ENCODE results near the gene TGM6. TPM values are rescaled to one million over a fixed set of nuclear protein-coding genes. Genes with fewer than 3 reads are reported as not detected.

TGM6 gene
- total RNA-seq, 1 experiment from 2014 or later = not detected

DNA sequence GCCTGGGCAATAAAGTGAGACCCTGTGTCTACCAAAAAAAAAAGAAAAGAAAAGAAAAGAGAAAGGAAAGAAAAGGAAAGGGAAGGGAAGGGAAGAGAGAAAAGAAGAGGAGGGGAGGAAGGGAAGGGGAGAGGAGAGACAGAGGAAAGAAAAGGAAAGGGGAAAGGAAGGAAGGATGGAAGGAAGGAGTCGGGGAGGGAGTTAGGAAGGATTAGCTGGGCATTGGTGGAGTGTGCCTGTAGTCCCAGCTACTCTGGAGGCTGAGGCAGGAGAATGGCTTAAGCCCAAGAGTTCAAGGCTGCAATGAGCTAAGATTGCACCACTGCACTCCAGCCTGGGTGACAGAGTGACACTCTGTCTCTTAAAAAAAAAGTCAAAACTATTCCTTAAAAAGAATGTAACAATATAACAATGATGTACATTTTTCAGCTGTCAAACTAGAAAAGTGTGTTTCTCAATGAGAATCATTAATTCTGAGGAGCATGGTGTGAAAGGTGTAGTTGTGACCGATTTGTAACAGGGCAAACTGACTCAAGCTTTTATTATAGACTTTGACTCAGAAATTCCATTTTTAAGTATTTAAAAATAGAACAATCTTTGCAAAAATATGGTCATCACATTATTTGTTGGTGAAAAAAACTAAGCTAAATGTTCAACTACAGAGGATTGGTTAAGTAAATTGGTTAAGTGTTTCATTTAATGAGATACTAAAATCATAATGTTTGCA, 75.2 kb downstream of the TGM6 start:
- no peak overlapping the region for H3K56ac ChIP-seq (ENCODE audit: insufficient read length, low read depth, low read length)
- no peak overlapping the region for H3K14ac ChIP-seq (ENCODE audit: insufficient read depth, low read length)
- no peak overlapping the region for H4K8ac ChIP-seq (replicated peaks; ENCODE audit: insufficient read length, low read depth, low read length)
- no peak overlapping the region for H3K27ac ChIP-seq (ENCODE audit: insufficient read length, low read depth, low read length)
- no peak overlapping the region for H2BK12ac ChIP-seq (ENCODE audit: insufficient read length, low read depth, low read length)
- no peaks in the 10 kb centered on the region for H3K79me2 ChIP-seq (ENCODE audit: insufficient read depth, low read length)
- no peaks in the 10 kb centered on the region for H3K4me1 ChIP-seq (ENCODE audit: insufficient read depth, low read length)
- H3T11ph ChIP-seq (ENCODE audit: low read length) = no peak overlapping the region
- WGBS (ENCODE audit: extremely low coverage, insufficient read length, low lambda C conversion rate) = 100% methylated on average over 1 of the region's 2 CpGs
- H3K9me3 ChIP-seq (ENCODE audit: control insufficient read depth, low read depth, low read length) = no peaks in the 10 kb centered on the region
- H3K23ac ChIP-seq (ENCODE audit: insufficient read length, low read depth, low read length) = no peak overlapping the region
- H4K91ac ChIP-seq (ENCODE audit: insufficient read length, low read depth, low read length) = no peak overlapping the region
- no peak overlapping the region for H2AFZ ChIP-seq (ENCODE audit: low read length)
- no peak overlapping the region for H2BK15ac ChIP-seq (ENCODE audit: low read depth, low read length)
- Mint-ChIP-seq H3K27me3 (ENCODE audit: low read depth) (no peaks in the 10 kb centered on the region), H3K9me3 (no peaks in the 10 kb centered on the region), H3K4me3 (no peak overlapping the region), H3K36me3 (ENCODE audit: insufficient read depth in 1 of 3, low read depth in 3 of 3) (peaks cover 10 to 24% (median 18%) of the 10 kb centered on the region in 3 experiments), H3K4me1 (no peaks in the 10 kb centered on the region), H3K27ac (no peak overlapping the region; a peak in 1 of 7 replicates)
- no peaks in the 10 kb centered on the region for H4K20me1 ChIP-seq (ENCODE audit: control insufficient read depth, insufficient read depth, insufficient read length)
- H3K4me2 ChIP-seq (ENCODE audit: insufficient read depth, insufficient read length, low read length) = no peak overlapping the region
- H3K79me1 ChIP-seq (ENCODE audit: insufficient read depth, low read depth, low read length, poor library complexity, severe bottlenecking) = no peaks in the 10 kb centered on the region
- H2AK5ac ChIP-seq (ENCODE audit: insufficient read length, low read length) = no peak overlapping the region
- H4K5ac ChIP-seq (ENCODE audit: insufficient read length, low read depth, low read length) = no peak overlapping the region
- H3K9ac ChIP-seq (ENCODE audit: extremely low read depth, insufficient read length, low read length) = no peak overlapping the region
- no peak overlapping the region for H2BK20ac ChIP-seq (ENCODE audit: low read depth, low read length, poor library complexity, severe bottlenecking)
- DNase-seq = no peak
- TF ChIP-seq, protein P1, sequence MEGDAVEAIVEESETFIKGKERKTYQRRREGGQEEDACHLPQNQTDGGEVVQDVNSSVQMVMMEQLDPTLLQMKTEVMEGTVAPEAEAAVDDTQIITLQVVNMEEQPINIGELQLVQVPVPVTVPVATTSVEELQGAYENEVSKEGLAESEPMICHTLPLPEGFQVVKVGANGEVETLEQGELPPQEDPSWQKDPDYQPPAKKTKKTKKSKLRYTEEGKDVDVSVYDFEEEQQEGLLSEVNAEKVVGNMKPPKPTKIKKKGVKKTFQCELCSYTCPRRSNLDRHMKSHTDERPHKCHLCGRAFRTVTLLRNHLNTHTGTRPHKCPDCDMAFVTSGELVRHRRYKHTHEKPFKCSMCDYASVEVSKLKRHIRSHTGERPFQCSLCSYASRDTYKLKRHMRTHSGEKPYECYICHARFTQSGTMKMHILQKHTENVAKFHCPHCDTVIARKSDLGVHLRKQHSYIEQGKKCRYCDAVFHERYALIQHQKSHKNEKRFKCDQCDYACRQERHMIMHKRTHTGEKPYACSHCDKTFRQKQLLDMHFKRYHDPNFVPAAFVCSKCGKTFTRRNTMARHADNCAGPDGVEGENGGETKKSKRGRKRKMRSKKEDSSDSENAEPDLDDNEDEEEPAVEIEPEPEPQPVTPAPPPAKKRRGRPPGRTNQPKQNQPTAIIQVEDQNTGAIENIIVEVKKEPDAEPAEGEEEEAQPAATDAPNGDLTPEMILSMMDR (conservative IDR thresholded peaks at IDR 0.05) = no peak
- H2BK120ac ChIP-seq (ENCODE audit: low read depth, low read length, poor library complexity, severe bottlenecking) = no peak overlapping the region
- H3K18ac ChIP-seq (ENCODE audit: insufficient read length, low read depth, low read length) = no peak overlapping the region
- no peaks in the 10 kb centered on the region for H3K23me2 ChIP-seq (ENCODE audit: insufficient read length, low read depth, low read length, poor library complexity, severe bottlenecking)
- no peak overlapping the region for H3K4ac ChIP-seq (ENCODE audit: low read depth, low read length)
- H2BK5ac ChIP-seq (ENCODE audit: insufficient read length, low read length) = no peak overlapping the region
- no peaks in the 10 kb centered on the region for H3K27me3 ChIP-seq (ENCODE audit: insufficient read depth, low read length)

All from H9 (cell line).